Activated B cell treated with CpG ODN at 0.5 μM for 24 hours (primary cell): ENCODE data around the gene PCNX2. TPM values are rescaled to one million over a fixed set of nuclear protein-coding genes. Genes with fewer than 3 reads are reported as not detected.

ENCODE experiments used
- ATAC-seq: fragments of 200-7000 bp; cut with Tn5 transposase; one replicate; pipeline ENCODE4 v1.10.0; 2021; ENCODE audit warnings: low read depth, mild to moderate bottlenecking, moderate library complexity
- CTCF ChIA-PET: fragments of 350-600 bp; sonication (Branson Sonifier 250); formaldehyde crosslinking; loops from one replicate; lab custom pipeline; 2021; ENCODE audit warnings: antibody characterized with exemption; lab: Charles Lee
- POLR2A ChIA-PET: fragments of 350-600 bp; sonication (Branson Sonifier 250); formaldehyde crosslinking; loops from one replicate; lab custom pipeline; 2021; ENCODE audit warnings: antibody characterized with exemption; lab: Charles Lee
- DNase-seq: peaks from one replicate; pipeline ENCODE4 v3.0.0; 2022
- H3K27ac Mint-ChIP-seq: one replicate; pipeline ENCODE4 v1.8.0; 2020; ENCODE audit warnings: mixed read lengths
- H3K27me3 Mint-ChIP-seq: one replicate; pipeline ENCODE4 v1.8.0; 2021; ENCODE audit warnings: mixed read lengths
- H3K36me3 Mint-ChIP-seq: one replicate; pipeline ENCODE4 v1.8.0; 2021; ENCODE audit warnings: low read depth, mixed read lengths
- H3K4me1 Mint-ChIP-seq: one replicate; pipeline ENCODE4 v1.8.0; 2021; ENCODE audit warnings: mixed read lengths
- H3K4me3 Mint-ChIP-seq: one replicate; pipeline ENCODE4 v1.8.0; 2020; ENCODE audit warnings: mild to moderate bottlenecking, mixed read lengths
- H3K9me3 Mint-ChIP-seq: one replicate; pipeline ENCODE4 v1.8.0; 2020; ENCODE audit warnings: mixed read lengths
- intact Hi-C: fragments of 100-400 bp; cut with micrococcal nuclease; formaldehyde crosslinking; loops from one replicate; pipeline ENCODE4 v1.15.1; 2024
- total RNA-seq: library from RNA; stranded (reverse); gene quantifications from 2 replicates; pipeline ENCODE4 v1.2.3, GENCODE V29; 2022
- TF ChIP-seq, protein P1 (sequence below): fragments of 200-600 bp; IDR thresholded peaks from one replicate; pipeline ENCODE4 v1.8.0; 2022; ENCODE audit warnings: antibody characterized with exemption, mild to moderate bottlenecking

PCNX2 gene
- total RNA-seq, 1 donor from 2014 or later: 20.4 TPM

DNA sequence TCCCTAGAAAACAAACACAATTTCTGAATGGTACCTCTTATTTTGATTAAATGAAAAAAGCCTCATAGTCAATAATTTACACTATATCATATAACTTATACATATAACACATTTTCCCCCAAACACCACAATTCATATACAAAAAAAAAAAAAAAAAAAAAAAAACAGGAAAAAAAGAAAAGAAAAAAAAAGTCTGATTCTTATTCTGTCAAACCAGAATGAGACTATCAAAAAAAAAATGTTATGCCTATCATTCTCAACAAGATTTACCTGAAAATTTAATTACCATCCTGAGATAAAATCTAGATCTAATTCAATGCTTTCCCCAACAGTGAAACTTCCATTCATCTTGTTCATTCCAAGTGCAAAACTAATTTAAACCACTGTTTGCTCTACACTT lies 86.8 kb downstream of the PCNX2 start:
- H3K27me3 Mint-ChIP-seq: no peaks in the 10 kb centered on the region
- TF ChIP-seq, protein P1, sequence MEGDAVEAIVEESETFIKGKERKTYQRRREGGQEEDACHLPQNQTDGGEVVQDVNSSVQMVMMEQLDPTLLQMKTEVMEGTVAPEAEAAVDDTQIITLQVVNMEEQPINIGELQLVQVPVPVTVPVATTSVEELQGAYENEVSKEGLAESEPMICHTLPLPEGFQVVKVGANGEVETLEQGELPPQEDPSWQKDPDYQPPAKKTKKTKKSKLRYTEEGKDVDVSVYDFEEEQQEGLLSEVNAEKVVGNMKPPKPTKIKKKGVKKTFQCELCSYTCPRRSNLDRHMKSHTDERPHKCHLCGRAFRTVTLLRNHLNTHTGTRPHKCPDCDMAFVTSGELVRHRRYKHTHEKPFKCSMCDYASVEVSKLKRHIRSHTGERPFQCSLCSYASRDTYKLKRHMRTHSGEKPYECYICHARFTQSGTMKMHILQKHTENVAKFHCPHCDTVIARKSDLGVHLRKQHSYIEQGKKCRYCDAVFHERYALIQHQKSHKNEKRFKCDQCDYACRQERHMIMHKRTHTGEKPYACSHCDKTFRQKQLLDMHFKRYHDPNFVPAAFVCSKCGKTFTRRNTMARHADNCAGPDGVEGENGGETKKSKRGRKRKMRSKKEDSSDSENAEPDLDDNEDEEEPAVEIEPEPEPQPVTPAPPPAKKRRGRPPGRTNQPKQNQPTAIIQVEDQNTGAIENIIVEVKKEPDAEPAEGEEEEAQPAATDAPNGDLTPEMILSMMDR: no peak
- ChIA-PET CTCF (no interaction called here), POLR2A (no interaction called here)
- H3K27ac Mint-ChIP-seq: no peak overlapping the region
- ATAC-seq (no peak), DNase-seq (no peak)
- H3K4me1 Mint-ChIP-seq: no peaks in the 10 kb centered on the region
- H3K4me3 Mint-ChIP-seq: no peak overlapping the region
- H3K9me3 Mint-ChIP-seq: no peaks in the 10 kb centered on the region
- intact Hi-C loops: no loop called here
- H3K36me3 Mint-ChIP-seq: peaks cover 6% of the 10 kb centered on the region

GRCh38 chr1:233197940-233198339 lies 97.6 kb downstream of the PCNX2 start:
- ChIA-PET CTCF (no interaction called here), POLR2A (no interaction called here)
- peaks cover 37% of the 10 kb centered on the region for H3K36me3 Mint-ChIP-seq
- H3K27ac Mint-ChIP-seq: no peak overlapping the region
- H3K9me3 Mint-ChIP-seq: peaks cover 10% of the 10 kb centered on the region
- ATAC-seq (no peak), DNase-seq (no peak)
- TF ChIP-seq, protein P1: no peak
- intact Hi-C loops: no loop called here
- no peaks in the 10 kb centered on the region for H3K27me3 Mint-ChIP-seq
- no peak overlapping the region for H3K4me3 Mint-ChIP-seq
- no peaks in the 10 kb centered on the region for H3K4me1 Mint-ChIP-seq

GRCh38 chr1:233193741-233194140 lies 101.8 kb downstream of the PCNX2 start:
- H3K36me3 Mint-ChIP-seq: peaks cover 29% of the 10 kb centered on the region
- CTCF ChIA-PET: no interaction called here

DNA sequence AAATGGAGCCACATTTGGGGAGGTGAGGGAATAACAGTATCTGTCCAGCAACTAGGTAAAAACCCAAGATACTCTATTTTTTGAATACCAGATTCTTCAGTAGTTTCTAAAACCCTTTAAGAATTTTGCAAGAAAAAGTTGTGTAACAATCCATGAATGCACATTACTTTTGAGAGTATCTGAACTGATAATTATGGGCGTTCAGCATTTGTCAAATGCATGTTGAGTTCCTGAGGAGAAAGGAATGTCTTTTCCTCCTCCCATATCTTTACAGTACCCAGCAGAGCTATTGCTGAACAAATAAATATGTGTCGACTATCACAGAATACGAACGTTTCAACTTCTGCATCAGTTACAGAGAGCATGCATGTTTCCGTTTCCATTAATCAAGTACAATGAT lies 104.5 kb downstream of the PCNX2 start:
- Mint-ChIP-seq H3K36me3 (peaks cover 22% of the 10 kb centered on the region), H3K27me3 (no peaks in the 10 kb centered on the region), H3K4me1 (no peaks in the 10 kb centered on the region), H3K9me3 (peaks cover 10% of the 10 kb centered on the region), H3K4me3 (no peak overlapping the region), H3K27ac (no peak overlapping the region)
- no peak for DNase-seq
- TF ChIP-seq, protein P1: no peak
- ATAC-seq: no peak
- CTCF ChIA-PET: no interaction called here
- intact Hi-C loops: no loop called here
- POLR2A ChIA-PET: no interaction called here

More at GRCh38 chr1:233193741-233194140, 101.8 kb downstream of the PCNX2 start:
- Mint-ChIP-seq H3K27me3 (no peaks in the 10 kb centered on the region), H3K9me3 (peaks cover 10% of the 10 kb centered on the region), H3K4me1 (no peaks in the 10 kb centered on the region), H3K4me3 (no peak overlapping the region), H3K27ac (no peak overlapping the region)
- no peak for DNase-seq
- no peak for ATAC-seq
- POLR2A ChIA-PET: no interaction called here
- TF ChIP-seq, protein P1: no peak
- intact Hi-C loops: no loop called here

DNA sequence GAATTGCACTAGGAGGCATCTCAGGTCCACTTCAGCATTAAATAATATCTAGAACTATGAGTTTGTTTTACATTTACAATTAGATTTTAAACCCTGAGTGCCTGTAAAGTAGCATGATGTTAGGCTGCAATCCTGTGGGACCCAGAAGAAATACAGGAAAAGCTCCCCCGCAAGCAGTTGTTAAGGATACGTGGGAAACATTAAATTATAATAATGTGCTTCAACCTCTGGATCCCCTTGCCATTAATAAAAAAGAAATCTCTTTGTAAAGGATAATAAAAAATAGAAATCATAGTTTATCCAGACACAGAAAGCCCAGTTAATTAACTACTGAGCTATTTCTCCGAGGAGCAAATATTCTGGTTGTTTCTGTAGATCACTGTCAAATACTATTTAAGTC lies 106.0 kb downstream of the PCNX2 start:
- ATAC-seq (no peak), DNase-seq (no peak)
- Mint-ChIP-seq H3K9me3 (peaks cover 7% of the 10 kb centered on the region), H3K27me3 (no peaks in the 10 kb centered on the region), H3K4me3 (no peak overlapping the region), H3K36me3 (peaks cover 13% of the 10 kb centered on the region), H3K4me1 (no peaks in the 10 kb centered on the region), H3K27ac (no peak overlapping the region)
- intact Hi-C loops: no loop called here
- ChIA-PET POLR2A (no interaction called here), CTCF (no interaction called here)
- TF ChIP-seq, protein P1: no peak
